PC-3 (cell line): ENCODE measurements around the gene CYP4F8. TPM values are rescaled to one million over a fixed set of nuclear protein-coding genes. Genes with fewer than 3 reads are reported as not detected.

Experiments used
- ATAC-seq: fragments of 200-7000 bp; cut with Tn5 transposase; 2 replicates; pipeline ENCODE4 v1.9.1; 2020; ENCODE audit warnings: mild to moderate bottlenecking, moderate library complexity
- Bru-seq: library from RNA; stranded (reverse); fragments of 400-500 nt; gene quantifications from one replicate; lab custom pipeline; 2021; lab: Mats Ljungman, UMichigan
- BruChase-seq, 2 experiments: library from RNA; stranded (reverse); fragments of 400-500 nt; gene quantifications; one replicate each; lab custom pipeline; 2021; lab: Mats Ljungman, UMichigan
- BruUV-seq: library from RNA; stranded (reverse); fragments of 400-500 nt; replicated peaks from 2 replicates; lab custom pipeline; 2021; lab: Mats Ljungman, UMichigan
- CTCF ChIA-PET: fragments of 300-600 bp; sonication (Branson Sonifier 250); formaldehyde crosslinking; loops from one replicate; lab custom pipeline; 2022; ENCODE audit warnings: antibody characterized with exemption; lab: Charles Lee
- POLR2A ChIA-PET: fragments of 300-600 bp; sonication (Branson Sonifier 250); formaldehyde crosslinking; loops from one replicate; lab custom pipeline; 2022; ENCODE audit warnings: antibody characterized with exemption; ENCODE audit not compliant: unreplicated experiment; lab: Charles Lee
- DNase-seq: peaks from one replicate; pipeline ENCODE4 v3.0.0-alpha.2; 2015
- H2AFZ ChIP-seq: fragments of 300-600 bp; sonication (generic); 2 replicates; pipeline ENCODE4 v1.6.0; 2016; ENCODE audit warnings: antibody characterized with exemption, low read length
- H3F3A ChIP-seq: fragments of 300-600 bp; sonication (generic); one replicate; pipeline ENCODE4 v1.6.0; 2017; ENCODE audit warnings: antibody characterized with exemption, low read length, control low read depth, mild to moderate bottlenecking; ENCODE audit not compliant: unreplicated experiment
- H3K27ac ChIP-seq: fragments of 300-600 bp; sonication (generic); 2 replicates; pipeline ENCODE4 v1.5.1; 2016; ENCODE audit warnings: mild to moderate bottlenecking, low read length
- H3K27me3 ChIP-seq: fragments of 300-600 bp; sonication (generic); 2 replicates; pipeline ENCODE4 v1.6.1; 2016; ENCODE audit warnings: low read length, mixed read lengths
- H3K36me3 ChIP-seq: fragments of 300-600 bp; sonication (generic); 2 replicates; pipeline ENCODE4 v1.6.1; 2016; ENCODE audit warnings: low read depth, mixed run types, low read length, mixed read lengths
- H3K4me1 ChIP-seq: fragments of 300-600 bp; sonication (generic); 2 replicates; pipeline ENCODE4 v1.5.1; 2016; ENCODE audit warnings: low read length; ENCODE audit not compliant: insufficient read depth
- H3K4me2 ChIP-seq: fragments of 300-600 bp; sonication (generic); 2 replicates; pipeline ENCODE4 v1.6.0; 2016; ENCODE audit warnings: low read length
- H3K4me3 ChIP-seq: fragments of 300-600 bp; sonication (generic); 2 replicates; pipeline ENCODE4 v1.5.1; 2016; ENCODE audit warnings: mild to moderate bottlenecking, low read length, mixed read lengths
- H3K79me2 ChIP-seq: fragments of 300-600 bp; sonication (generic); 2 replicates; pipeline ENCODE4 v1.6.1; 2017; ENCODE audit warnings: low read length, mixed read lengths
- H3K9ac ChIP-seq: fragments of 300-600 bp; sonication (generic); 2 replicates; pipeline ENCODE4 v1.6.0; 2016; ENCODE audit warnings: mild to moderate bottlenecking, low read length
- H3K9me2 ChIP-seq: fragments of 300-600 bp; sonication (generic); replicated peaks from 2 replicates; pipeline ENCODE4 v1.6.1; 2016; ENCODE audit warnings: mixed run types, low read length, mixed read lengths
- H3K9me3 ChIP-seq: fragments of 300-600 bp; sonication (generic); 2 replicates; pipeline ENCODE4 v1.6.1; 2016; ENCODE audit warnings: low read length, mixed read lengths
- H4K20me1 ChIP-seq: fragments of 300-600 bp; sonication (generic); 2 replicates; pipeline ENCODE4 v1.6.1; 2016; ENCODE audit warnings: low read length, mixed read lengths
- CTCF ChIP-seq: fragments of 300-600 bp; sonication (generic); conservative IDR thresholded peaks from 2 replicates; pipeline ENCODE4 v1.5.1; 2017; ENCODE audit warnings: antibody characterized with exemption, low read depth, mild to moderate bottlenecking, low read length
- EZH2 ChIP-seq: fragments of 300-600 bp; sonication (generic); IDR thresholded peaks from one replicate; pipeline ENCODE4 v1.6.1; 2017; ENCODE audit warnings: antibody characterized with exemption, mild to moderate bottlenecking, low read length; ENCODE audit not compliant: unreplicated experiment
- EZH2phosphoT487 ChIP-seq: fragments of 300-600 bp; sonication (generic); IDR thresholded peaks from 2 replicates; pipeline ENCODE4 v1.6.1; 2018; ENCODE audit warnings: mild to moderate bottlenecking, antibody characterized with exemption, low read length, borderline replicate concordance
- intact Hi-C: fragments of 100-400 bp; cut with micrococcal nuclease; formaldehyde crosslinking; loops from 2 replicates; pipeline ENCODE4 v1.9.0; 2023
- long read RNA-seq: library from polyadenylated mRNA; unstranded; transcript quantifications from one replicate; pipeline ENCODE4 v2.0.0, GENCODE V29; 2021; ENCODE audit not compliant: unreplicated experiment
- total RNA-seq: library from RNA; depleted of rRNA; stranded (reverse); fragments of >200 nt; gene quantifications from 2 replicates; pipeline ENCODE4 v1.2.3, GENCODE V29; 2014; rRNA removed

Gene CYP4F8
- not detected in 2 replicates for total RNA-seq
- not detected for Bru-seq, nascent RNA
- not detected for BruChase-seq, experiment 1, labeled RNA remaining after a 6-hour chase
- BruChase-seq, experiment 2, labeled RNA remaining after a 2-hour chase, result not detected
- long read RNA-seq, result 0 reads

- POLR2A ChIA-PET, result no interaction called here
- CTCF ChIA-PET, result no interaction called here
These were observed at the start of gene CYP4F8 for GRCh38 chr19:15614507-15615379. Gene CYP4F8 (plus strand): TSS chr19:15615218. CDS start chr19:15615617, 399 bp downstream.

GRCh38 chr19:15570420-15570819 lies 44.6 kb upstream of the CYP4F8 start:
- no peaks in the 10 kb centered on the region for H4K20me1 ChIP-seq
- no peak overlapping the region for H3K27ac ChIP-seq
- H3K4me1 ChIP-seq, result no peaks in the 10 kb centered on the region
- H3K9me2 ChIP-seq, result no peaks in the 10 kb centered on the region
- no peak for ATAC-seq
- H3K27me3 ChIP-seq, result peaks cover 37% of the 10 kb centered on the region
- no peaks in the 10 kb centered on the region for H3K79me2 ChIP-seq
- intact Hi-C loops, result no loop called here
- TF ChIP-seq CTCF (no peak), EZH2phosphoT487 (no peak)
- BruUV-seq, result no TSS peak
- no peak for DNase-seq
- H3K9ac ChIP-seq, result no peak overlapping the region
- H3F3A ChIP-seq, result no peaks in the 10 kb centered on the region
- H3K4me3 ChIP-seq, result no peak overlapping the region
- no peak overlapping the region for H2AFZ ChIP-seq
- no peaks in the 10 kb centered on the region for H3K36me3 ChIP-seq
- ChIA-PET POLR2A (no interaction called here), CTCF (no interaction called here)
- no peak overlapping the region for H3K4me2 ChIP-seq
- H3K9me3 ChIP-seq, result no peaks in the 10 kb centered on the region

More at GRCh38 chr19:15614507-15615379, at the start of gene CYP4F8:
- no peaks in the 10 kb centered on the region for H3F3A ChIP-seq
- H3K27ac ChIP-seq, result no peak within 1 kb of the TSS
- no peak within 1 kb of the TSS for H3K4me3 ChIP-seq
- DNase-seq (no peak), ATAC-seq (no peak)
- no peaks in the 10 kb centered on the region for H3K27me3 ChIP-seq
- no peaks in the 10 kb centered on the region for H3K4me1 ChIP-seq
- H3K79me2 ChIP-seq, result no peaks in the 10 kb centered on the region
- H3K9ac ChIP-seq, result no peak within 1 kb of the TSS
- BruUV-seq, result no TSS peak
- H3K9me3 ChIP-seq, result no peaks in the 10 kb centered on the region
- H3K9me2 ChIP-seq, result no peaks in the 10 kb centered on the region
- no peak within 1 kb of the TSS for H3K4me2 ChIP-seq
- H2AFZ ChIP-seq, result no peak within 1 kb of the TSS
- no peaks in the 10 kb centered on the region for H3K36me3 ChIP-seq
- no peak for TF ChIP-seq CTCF
- TF ChIP-seq EZH2phosphoT487, result no peak
- TF ChIP-seq EZH2, result no peak
- H4K20me1 ChIP-seq, result no peaks in the 10 kb centered on the region
- intact Hi-C loops, result no loop called here

- no peaks in the 10 kb centered on the region for H3K9me2 ChIP-seq
- CTCF ChIA-PET, result interaction anchor here (0.6 kb wide), 1 partner anchor 227 kb away, joined by 3 read pairs; no protein-coding TSS in a partner anchor
- H3K79me2 ChIP-seq, result no peaks in the 10 kb centered on the region
- H3K4me3 ChIP-seq, result no peak overlapping the region
- no TSS peak for BruUV-seq
- no peak overlapping the region for H3K4me2 ChIP-seq
- no peaks in the 10 kb centered on the region for H3K4me1 ChIP-seq
- no peaks in the 10 kb centered on the region for H4K20me1 ChIP-seq
- no peak overlapping the region for H3K27ac ChIP-seq
- H3K27me3 ChIP-seq, result peaks cover 17% of the 10 kb centered on the region
- TF ChIP-seq EZH2phosphoT487, result no peak
- no peak for TF ChIP-seq CTCF
- TF ChIP-seq EZH2, result no peak
- H3F3A ChIP-seq, result no peaks in the 10 kb centered on the region
- no peak overlapping the region for H3K9ac ChIP-seq
- POLR2A ChIA-PET, result interaction anchor here (0.6 kb wide), 1 partner anchor 394 kb away, joined by 3 read pairs; no protein-coding TSS in a partner anchor
- H3K9me3 ChIP-seq, result no peaks in the 10 kb centered on the region
- no peak overlapping the region for H2AFZ ChIP-seq
- ATAC-seq, result no peak
- no peaks in the 10 kb centered on the region for H3K36me3 ChIP-seq
- intact Hi-C loops, result no loop called here
- DNase-seq, result no peak
These were observed 39.6 kb upstream of the CYP4F8 start for GRCh38 chr19:15575406-15575805.
